Keratinocyte (primary cell): Measurements from ENCODE around the gene WSB1. TPM values are rescaled to one million over a fixed set of nuclear protein-coding genes. Genes with fewer than 3 reads are reported as not detected.

Experiments used
- DNase-seq: peaks from one replicate; pipeline ENCODE4 v3.0.0-alpha.2; 2011; ENCODE audit warnings: low read depth, missing footprints, low spot score
- FAIRE-seq: peaks from 2 replicates; lab custom pipeline; 2011; peaks lifted over from hg19 to GRCh38; lab: Jason Lieb, UNC
- H2AFZ ChIP-seq: 2 replicates; pipeline ENCODE4 v1.6.0; 2012; ENCODE audit warnings: low read length, control low read depth, inconsistent platforms; ENCODE audit not compliant: control insufficient read depth
- H3K27ac ChIP-seq: 2 replicates; pipeline ENCODE4 v1.5.1; 2011; ENCODE audit warnings: low read length; ENCODE audit not compliant: control insufficient read depth, insufficient read depth
- H3K27me3 ChIP-seq: 3 replicates; pipeline ENCODE4 v1.6.0; 2011; ENCODE audit warnings: low read length; ENCODE audit not compliant: control insufficient read depth, insufficient read depth; ENCODE audit errors: extremely low read depth
- H3K36me3 ChIP-seq, 2 experiments: 2 replicates in 1 of 2; 3 replicates in 1 of 2; pipeline ENCODE4 v1.5.1; 2011; ENCODE audit warnings: low read length in 2 of 2, mild to moderate bottlenecking in 1 of 2; ENCODE audit not compliant: control insufficient read depth in 2 of 2, insufficient read depth in 2 of 2; ENCODE audit errors: extremely low read depth in 1 of 2
- H3K4me1 ChIP-seq: 3 replicates; pipeline ENCODE4 v1.5.1; 2011; ENCODE audit warnings: low read length; ENCODE audit not compliant: control insufficient read depth, insufficient read depth; ENCODE audit errors: extremely low read depth
- H3K4me2 ChIP-seq: 3 replicates; pipeline ENCODE4 v1.6.0; 2011; ENCODE audit warnings: low read depth, low read length; ENCODE audit not compliant: control insufficient read depth, insufficient read depth; ENCODE audit errors: extremely low read depth
- H3K4me3 ChIP-seq, 3 experiments: fragments of 200-600 bp in 1 of 3; sonication (generic) in 1 of 3; 2 replicates in 2 of 3; 3 replicates in 1 of 3; pipeline ENCODE4 v1.5.1; 2011 to 2016; ENCODE audit warnings: low read length in 3 of 3, mild to moderate bottlenecking in 3 of 3, control low read depth in 2 of 3, inconsistent platforms in 1 of 3, low read depth in 1 of 3, mixed read lengths in 1 of 3, mixed run types in 1 of 3, moderate library complexity in 1 of 3; ENCODE audit not compliant: control insufficient read depth in 2 of 3, insufficient read depth in 2 of 3; ENCODE audit errors: extremely low read depth in 1 of 3
- H3K79me2 ChIP-seq: 2 replicates; pipeline ENCODE4 v1.6.0; 2012; ENCODE audit warnings: low read length; ENCODE audit not compliant: control insufficient read depth, insufficient read depth
- H3K9ac ChIP-seq: 3 replicates; pipeline ENCODE4 v1.6.0; 2011; ENCODE audit warnings: low read length; ENCODE audit not compliant: control insufficient read depth, insufficient read depth; ENCODE audit errors: extremely low read depth
- H3K9me1 ChIP-seq: 3 replicates; pipeline ENCODE4 v1.6.0; 2011; ENCODE audit warnings: low read length; ENCODE audit not compliant: control insufficient read depth, insufficient read depth; ENCODE audit errors: extremely low read depth
- H3K9me3 ChIP-seq: 2 replicates; pipeline ENCODE4 v1.5.1; 2012; ENCODE audit warnings: low read depth, low read length; ENCODE audit not compliant: control insufficient read depth
- H4K20me1 ChIP-seq: 3 replicates; pipeline ENCODE4 v1.6.0; 2011; ENCODE audit warnings: low read length; ENCODE audit not compliant: control insufficient read depth, insufficient read depth; ENCODE audit errors: extremely low read depth
- CTCF ChIP-seq, 3 experiments: IDR thresholded peaks in 1 of 3; conservative IDR thresholded peaks in 1 of 3; optimal IDR thresholded peaks in 1 of 3; 2 replicates in 2 of 3; 3 replicates in 1 of 3; pipeline versions ENCODE3 to v1.5.1; 2011; ENCODE audit warnings: low read length in 3 of 3, mild to moderate bottlenecking in 3 of 3, moderate library complexity in 2 of 3, control low read depth in 1 of 3, inconsistent platforms in 1 of 3; ENCODE audit not compliant: insufficient read depth in 2 of 3; ENCODE audit errors: extremely low read depth in 1 of 3
- EZH2 ChIP-seq: IDR thresholded peaks from one replicate; pipeline ENCODE4 v1.6.1; 2012; ENCODE audit warnings: inconsistent platforms, mild to moderate bottlenecking, low read length, moderate library complexity
- dilution Hi-C: fragments of 300-500 bp; cut with MboI; formaldehyde crosslinking; loops from one replicate; pipeline ENCODE4 v1.7.0; 2020; ENCODE audit warnings: low sequenced_read_pairs; ENCODE audit not compliant: extremely low pct_ligation_motif_present
- polyA plus RNA-seq, 5 experiments: library from polyadenylated mRNA; depleted of rRNA in 3 of 5; stranded (reverse) in 3 of 5; stranded (forward) in 1 of 5; unstranded in 1 of 5; fragments of >200 nt; gene quantifications; 1 replicate in 1 of 5; 2 replicates in 3 of 5; 3 replicates in 1 of 5; pipeline versions ENCODE4 v1.2.1 to v1.2.3, GENCODE V29; 2011 to 2012; ENCODE audit warnings: missing spikeins in 2 of 5, low read depth in 1 of 5, low replicate concordance in 1 of 5

The WSB1 gene
- polyA plus RNA-seq, 1 donor (not counting 4 experiments of a cell fraction or from before 2014, with no cell fraction given), result 135 TPM

GRCh38 chr17:27338536-27338985, 44.6 kb downstream of the WSB1 start:
- no peak overlapping the region for H3K9ac ChIP-seq
- no peak overlapping the region for H2AFZ ChIP-seq
- H3K36me3 ChIP-seq, result no peaks in the 10 kb centered on the region
- H3K79me2 ChIP-seq, result no peaks in the 10 kb centered on the region
- no peaks in the 10 kb centered on the region for H3K9me1 ChIP-seq
- no peaks in the 10 kb centered on the region for H4K20me1 ChIP-seq
- H3K4me3 ChIP-seq, result no peak overlapping the region
- no peaks in the 10 kb centered on the region for H3K27me3 ChIP-seq
- no peaks in the 10 kb centered on the region for H3K9me3 ChIP-seq
- DNase-seq (no peak), FAIRE-seq (no peak)
- TF ChIP-seq CTCF (optimal IDR thresholded peaks at IDR 0.05 in 1 of 3, IDR thresholded peaks at IDR 0.05 in 1 of 3, conservative IDR thresholded peaks at IDR 0.05 in 1 of 3; ENCODE audit: extremely low read depth in 1 of 3, insufficient read depth in 2 of 3, low read length in 3 of 3) (no peak), EZH2 (no peak)
- H3K4me2 ChIP-seq, result no peak overlapping the region
- H3K27ac ChIP-seq, result no peak overlapping the region
- dilution Hi-C loops, result no loop called here
- H3K4me1 ChIP-seq, result peaks cover 11% of the 10 kb centered on the region

- H3K9ac ChIP-seq, result no peak overlapping the region
- no peak overlapping the region for H3K27ac ChIP-seq
- no peaks in the 10 kb centered on the region for H3K79me2 ChIP-seq
- H3K9me3 ChIP-seq, result no peaks in the 10 kb centered on the region
- no peak overlapping the region for H2AFZ ChIP-seq
- no peaks in the 10 kb centered on the region for H3K9me1 ChIP-seq
- no peaks in the 10 kb centered on the region for H4K20me1 ChIP-seq
- dilution Hi-C loops, result no loop called here
- H3K4me2 ChIP-seq, result no peak overlapping the region
- peaks cover 8% of the 10 kb centered on the region for H3K4me1 ChIP-seq
- no peak overlapping the region for H3K4me3 ChIP-seq
- no peaks in the 10 kb centered on the region for H3K27me3 ChIP-seq
- H3K36me3 ChIP-seq, result no peaks in the 10 kb centered on the region
- FAIRE-seq (no peak), DNase-seq (no peak)
- TF ChIP-seq EZH2 (no peak), CTCF (optimal IDR thresholded peaks at IDR 0.05 in 1 of 3, IDR thresholded peaks at IDR 0.05 in 1 of 3, conservative IDR thresholded peaks at IDR 0.05 in 1 of 3; ENCODE audit: extremely low read depth in 1 of 3, insufficient read depth in 2 of 3, low read length in 3 of 3) (no peak)
Observed at GRCh38 chr17:27339198-27339835, 45.4 kb downstream of the WSB1 start.
